ENCODE results near the gene BDH1.

BDH1 gene

DNA sequence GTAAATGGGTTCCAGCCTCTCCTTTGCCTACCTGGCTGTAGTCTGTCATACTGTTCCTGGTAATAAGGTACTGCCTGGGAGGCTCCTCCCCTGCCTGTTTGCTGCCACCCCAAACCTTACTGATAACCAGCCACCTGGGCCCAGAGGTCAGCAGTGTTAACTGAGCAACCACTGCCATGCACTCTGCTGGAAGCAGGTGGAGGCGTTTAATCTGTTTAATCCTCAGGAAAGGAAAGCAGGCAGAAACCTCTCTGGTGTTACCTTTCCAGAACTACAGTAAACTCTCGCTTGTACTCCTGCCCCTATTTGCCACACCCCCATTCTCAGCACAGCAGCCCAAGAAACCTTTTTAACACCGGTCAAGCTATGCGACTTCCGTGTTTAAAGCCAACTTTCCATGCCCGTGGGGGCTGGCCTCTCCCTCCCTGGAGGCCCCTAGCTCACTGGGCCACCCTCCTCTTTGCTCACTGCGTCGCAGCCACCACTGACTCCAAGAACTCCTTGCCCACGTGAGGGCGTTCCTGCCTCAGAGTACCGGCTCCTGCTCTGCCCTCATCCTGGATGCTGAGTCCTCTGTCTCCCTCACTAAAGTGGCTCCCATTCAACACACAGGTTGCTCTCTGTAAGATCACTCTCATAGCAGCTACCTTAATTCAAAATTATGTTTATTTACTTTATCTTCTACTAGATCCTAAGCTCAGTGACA lies 8.3 kb downstream of the BDH1 start:
- DNase-seq, result no peak

DNA sequence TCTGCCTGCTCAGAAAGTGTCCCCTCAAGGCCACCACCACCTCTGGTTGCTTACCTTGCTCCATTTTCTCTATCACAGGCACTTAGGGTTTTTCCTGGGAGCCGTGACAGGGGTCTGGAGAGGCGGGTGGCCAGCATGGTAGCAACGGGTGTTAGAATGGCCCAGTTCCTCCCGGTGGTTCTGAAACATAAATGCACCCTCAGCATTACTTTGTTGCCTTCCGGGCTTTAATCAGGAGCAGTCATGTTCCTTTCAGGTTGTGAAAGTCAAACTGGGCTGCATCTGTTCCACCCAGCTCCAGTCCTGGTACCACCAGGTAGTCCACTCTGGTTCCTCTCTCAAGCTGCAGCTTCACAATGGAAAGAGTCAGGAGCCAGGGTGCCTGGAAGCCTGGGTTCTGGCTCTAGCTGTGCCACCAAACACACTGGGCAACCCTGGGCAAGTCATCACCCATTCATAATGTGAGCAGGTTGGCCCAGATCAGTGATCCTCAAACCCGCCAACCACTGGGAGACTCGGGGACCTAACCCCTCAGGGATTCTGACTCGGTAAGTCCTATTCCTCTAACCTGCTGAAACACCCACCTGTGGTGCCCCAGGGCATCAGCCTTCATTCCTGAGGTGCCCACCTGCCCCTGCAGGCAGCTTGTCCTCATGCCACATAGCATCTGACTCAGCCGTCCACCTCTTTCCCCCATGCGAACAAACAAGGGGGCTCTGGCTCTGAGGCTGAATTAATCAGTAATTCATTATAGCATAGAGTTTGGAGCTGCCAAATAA lies 9.3 kb downstream of the BDH1 start:
- no peak for DNase-seq

DNA sequence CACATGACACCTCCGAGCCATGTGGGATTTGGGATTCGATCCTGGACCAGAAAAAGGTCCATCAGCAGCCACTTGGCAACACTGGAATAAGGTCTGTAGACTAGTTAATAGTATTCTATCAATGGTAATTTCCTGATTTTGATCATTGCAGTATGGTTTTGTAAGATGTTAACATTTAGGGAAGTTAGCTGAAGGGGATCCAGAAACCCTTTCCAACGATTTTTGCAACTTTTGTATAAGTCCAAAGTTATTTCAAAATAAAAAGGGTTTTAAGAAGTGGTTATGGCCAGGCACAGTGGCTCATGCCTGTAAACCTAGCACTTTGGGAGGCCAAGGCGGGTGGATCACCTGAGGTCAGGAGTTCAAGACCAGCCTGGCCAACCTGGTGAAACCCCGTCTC lies 10.2 kb downstream of the BDH1 start:
- DNase-seq, result no peak

DNA sequence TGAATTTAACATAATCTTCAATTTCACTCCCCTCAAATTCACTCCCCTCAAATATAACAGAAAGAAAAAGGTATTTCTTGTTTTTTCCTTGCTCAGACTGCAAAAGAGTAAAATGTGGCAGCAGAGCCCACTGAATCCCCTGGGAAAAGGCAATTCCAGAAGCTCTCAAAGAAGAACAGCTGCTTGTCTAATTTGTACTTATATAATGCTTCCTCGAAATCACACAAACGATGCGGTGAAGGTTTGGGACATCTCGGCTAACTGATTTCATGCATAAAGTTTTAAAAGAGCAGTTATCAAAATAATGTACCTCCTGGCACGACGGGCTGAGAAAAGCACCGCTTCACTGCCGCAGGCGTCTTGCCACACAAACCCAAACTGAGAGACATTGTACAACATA lies 10.7 kb downstream of the BDH1 start:
- no peak for DNase-seq

DNA sequence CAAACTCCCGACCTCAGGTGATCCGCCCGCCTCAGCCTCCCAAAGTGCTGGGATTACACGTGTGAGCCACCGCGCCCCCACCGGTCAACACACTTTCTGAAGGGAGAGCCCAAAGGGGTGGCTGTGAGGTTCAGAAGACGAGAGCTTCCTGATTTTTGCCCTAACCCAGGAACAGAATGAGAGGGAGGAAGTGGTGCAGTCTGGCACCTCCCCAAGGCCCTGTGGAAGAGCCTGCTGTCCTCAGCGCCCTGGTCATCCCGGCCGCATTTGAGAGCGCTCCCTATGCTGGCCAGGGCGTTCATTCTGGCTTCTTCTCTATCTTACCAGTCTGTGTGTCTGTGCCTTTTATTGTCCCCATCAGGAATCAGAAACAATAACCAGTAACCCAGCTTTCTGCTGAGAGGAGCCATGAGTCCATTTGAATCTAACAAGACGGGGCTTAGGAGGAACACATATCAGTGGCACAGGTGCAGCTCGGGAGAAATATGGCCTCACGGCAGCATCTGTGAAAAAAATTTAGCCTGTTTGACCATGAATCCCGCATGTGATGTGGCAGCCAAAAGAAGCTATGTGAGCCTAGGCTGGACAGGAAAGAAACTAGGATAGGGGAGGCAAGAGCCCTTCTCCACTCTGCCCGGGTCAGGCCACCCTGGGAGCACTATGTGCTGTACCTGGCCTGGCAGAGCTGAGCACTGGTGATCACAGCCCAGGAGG lies 12.9 kb downstream of the BDH1 start:
- no peak for DNase-seq

DNA sequence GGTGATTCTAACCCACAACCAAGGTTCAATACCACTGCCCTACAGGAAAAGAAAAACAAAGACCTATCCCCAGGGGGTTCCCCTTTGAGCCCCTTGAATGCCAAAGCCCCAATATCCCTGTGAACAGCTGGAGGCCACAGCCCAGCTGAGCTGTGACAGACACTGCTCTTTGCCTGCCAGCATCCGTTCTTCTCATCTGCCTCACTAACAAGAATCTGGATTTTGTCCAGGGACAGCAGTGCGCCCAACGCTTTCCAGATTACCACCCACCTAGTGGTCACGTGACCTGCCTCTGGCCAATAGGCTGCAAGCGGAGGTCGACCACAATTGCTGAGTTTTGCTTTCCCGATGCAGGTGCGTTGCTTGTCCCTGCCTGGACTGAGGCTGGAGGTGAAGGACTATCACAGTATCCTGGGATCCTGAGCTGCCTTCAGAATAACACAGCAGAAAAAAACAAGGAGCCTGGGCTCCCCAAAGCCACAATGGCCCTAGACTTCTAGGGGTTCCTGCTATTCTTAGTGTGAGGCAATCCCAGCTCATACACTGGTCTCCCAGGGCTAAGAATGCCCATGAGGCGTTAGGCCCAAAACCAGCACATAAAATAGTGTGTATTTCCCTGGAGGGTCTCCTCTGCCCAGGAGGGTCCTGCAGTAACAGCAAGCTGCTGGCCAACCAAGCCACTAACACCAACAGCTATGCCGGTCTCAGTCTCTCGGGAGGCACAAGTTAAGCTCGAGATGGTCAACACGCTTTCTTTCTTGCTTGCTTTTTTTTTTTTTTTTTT lies 13.8 kb downstream of the BDH1 start:
- no peak for DNase-seq

DNA sequence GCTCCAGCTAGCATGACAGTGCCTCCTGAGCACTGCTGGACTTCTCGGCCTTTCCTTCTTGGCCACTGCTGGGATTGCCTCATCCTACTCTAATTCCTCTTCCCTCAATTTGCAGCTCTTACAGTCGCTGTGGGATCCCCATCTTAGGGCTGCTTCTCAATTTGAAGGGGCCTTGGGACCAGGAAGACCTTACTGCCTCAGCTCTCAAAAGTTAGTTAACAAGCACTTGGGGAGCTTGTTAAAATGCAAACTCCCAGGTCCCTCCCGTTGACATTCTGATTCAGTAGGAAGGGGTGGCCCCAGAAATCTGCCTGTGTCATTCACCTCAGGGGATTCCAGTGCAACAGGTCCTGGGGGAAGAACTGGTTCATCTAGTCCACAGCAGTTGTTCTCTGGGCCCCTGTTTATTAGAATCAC lies 14.8 kb downstream of the BDH1 start:
- no peak for DNase-seq

DNA sequence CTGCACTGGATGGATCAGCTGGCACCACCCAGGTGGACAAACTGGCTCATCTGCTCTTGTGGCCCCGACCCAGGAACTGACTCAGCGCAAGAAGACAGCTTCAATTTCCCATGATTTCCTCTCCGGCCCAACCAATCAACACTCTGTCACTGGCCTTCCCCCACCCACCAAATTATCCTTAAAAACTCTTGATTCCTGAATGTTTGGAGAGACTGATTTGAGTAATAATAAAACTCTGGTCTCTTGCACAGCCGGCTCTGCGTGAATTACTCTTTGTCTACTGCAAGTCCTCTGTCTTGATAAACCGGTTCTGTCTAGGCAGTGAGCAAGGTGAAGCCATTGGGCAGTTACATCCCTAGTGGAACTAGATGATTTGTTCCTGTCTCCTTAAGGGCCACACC lies 16.1 kb downstream of the BDH1 start:
- DNase-seq, result no peak

DNA sequence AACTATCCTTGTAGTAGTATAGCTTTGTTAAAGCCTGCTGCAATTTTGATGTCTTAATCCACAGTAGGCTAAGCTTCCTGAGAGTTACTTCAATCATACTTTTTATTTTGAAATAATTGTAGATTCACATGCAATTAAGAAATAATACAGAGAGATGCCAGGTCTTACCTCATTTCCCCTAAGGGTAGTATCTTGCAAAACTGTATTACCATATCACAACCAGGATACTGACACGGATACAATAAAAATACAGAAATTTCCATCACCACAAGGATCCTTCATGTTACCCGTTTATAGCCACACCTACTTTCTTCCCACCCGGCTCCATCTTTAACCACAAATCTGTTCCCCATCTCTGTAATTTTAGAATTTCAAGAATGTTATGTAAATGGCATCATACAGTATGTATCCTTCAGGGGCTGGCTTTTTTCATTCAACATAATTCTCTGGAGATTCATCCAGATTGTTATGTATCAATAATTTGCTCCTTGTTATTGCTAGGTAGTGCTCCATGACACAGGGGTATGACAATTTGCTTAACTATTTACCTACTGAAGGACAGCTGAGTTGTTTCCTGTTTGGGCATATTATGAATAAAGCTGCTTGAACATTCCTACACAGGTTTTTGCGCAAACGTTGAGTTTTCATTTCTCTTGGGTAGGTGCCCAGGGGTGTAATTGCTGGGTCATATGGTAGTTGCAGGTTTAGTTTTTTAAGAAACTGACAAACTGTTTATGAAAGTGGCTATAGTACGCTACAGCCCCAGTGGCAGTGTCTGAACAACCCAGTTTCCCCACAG lies 21.6 kb downstream of the BDH1 start:
- DNase-seq, result no peak

DNA sequence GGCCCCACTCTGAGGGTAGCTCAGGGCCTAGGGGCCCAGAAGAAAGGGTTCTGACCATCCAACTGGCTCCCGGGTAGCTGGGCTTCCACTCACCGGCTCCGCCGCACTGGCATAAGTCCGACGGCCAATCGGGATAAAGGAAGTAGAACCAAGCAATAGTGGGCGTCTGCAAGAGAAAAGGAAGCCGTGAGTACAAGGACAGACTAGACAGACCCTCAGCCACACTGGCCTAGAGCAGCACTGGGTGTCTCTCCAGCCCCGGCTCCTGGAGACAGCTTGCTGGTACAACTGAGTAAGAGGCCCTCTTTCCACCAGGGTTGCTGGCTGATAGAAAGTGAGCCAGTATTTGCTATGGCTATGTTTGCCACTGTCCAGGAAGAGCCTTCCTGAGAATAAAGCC lies 22.4 kb downstream of the BDH1 start:
- DNase-seq, result no peak

DNA sequence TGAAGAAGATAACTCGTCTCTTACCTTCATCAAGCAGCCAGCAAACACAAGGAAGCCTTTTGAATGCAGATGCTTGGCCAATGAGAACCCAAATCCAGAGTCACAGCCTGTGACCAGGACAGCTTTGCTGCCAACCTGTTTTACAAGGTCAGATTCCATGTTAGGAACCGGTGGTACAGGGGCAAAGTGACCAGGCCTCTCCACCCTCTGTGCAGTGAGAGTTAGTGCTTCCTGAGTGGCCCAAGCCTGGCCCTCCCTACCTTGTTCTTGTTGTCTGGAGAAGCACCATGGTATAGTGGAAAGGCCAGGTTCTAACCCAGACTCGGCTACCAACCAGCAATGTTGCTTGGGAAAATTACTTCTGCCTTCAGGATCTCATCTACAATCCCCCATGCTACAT lies 23.4 kb downstream of the BDH1 start:
- DNase-seq, result no peak

DNA sequence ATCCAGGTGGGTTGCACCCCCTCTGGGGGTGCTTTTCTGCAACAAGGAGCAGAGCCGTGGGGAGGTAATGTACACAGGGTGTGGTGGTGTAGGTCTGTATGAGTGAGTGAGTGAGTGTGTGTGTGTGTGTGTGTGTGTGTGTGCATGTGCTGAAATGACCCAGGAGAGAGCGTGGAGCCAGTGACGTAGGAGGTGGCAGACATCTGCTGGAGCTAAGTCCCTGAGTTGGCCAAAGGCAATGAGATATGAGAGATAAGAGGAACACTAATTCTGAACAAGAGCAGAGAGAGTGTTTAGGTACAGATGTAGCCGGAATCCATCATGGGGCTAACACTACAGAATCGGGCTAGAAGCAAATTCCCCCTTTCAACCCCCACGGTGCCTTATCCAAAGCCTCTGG lies 27.6 kb downstream of the BDH1 start:
- DNase-seq, result no peak

DNA sequence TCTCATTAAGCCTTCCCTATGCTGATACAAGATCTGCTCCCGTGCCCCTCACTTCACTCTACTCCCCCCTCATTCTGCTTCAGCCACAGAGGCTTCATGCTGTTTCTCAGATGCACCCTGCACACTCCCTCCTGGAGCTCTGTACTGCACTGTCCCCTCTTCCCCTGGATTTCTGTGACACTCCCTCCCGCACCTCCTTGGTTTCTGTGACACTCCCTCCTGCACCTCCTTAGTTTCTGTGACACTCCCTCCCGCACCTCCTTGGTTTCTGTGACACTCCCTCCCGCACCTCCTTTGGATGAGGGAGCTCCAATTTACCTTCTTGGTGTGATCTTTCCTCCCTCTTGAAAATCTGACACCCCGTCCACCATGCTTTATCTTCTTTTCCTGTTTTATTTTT lies 28.2 kb downstream of the BDH1 start:
- no peak for DNase-seq

DNA sequence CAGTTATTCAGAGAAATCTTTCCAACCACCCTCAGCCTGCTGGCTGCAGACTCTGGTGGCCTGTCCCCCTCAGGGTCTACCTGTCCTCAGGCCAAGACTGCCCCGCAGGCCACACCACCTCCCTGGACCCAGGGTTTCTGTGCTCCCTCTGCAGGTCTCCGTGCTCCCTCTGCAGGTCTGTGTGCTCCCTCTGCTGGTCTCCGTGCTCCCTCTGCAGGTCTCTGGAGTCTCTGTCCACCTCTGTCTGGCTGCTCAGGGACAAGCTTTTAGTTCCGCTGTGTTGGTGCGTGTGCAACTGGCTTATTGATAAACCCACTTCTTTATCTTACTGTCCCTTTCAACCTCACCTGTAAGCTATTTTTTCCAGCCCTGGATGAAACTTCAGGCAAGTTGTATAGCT lies 30.1 kb downstream of the BDH1 start:
- no peak for DNase-seq

DNA sequence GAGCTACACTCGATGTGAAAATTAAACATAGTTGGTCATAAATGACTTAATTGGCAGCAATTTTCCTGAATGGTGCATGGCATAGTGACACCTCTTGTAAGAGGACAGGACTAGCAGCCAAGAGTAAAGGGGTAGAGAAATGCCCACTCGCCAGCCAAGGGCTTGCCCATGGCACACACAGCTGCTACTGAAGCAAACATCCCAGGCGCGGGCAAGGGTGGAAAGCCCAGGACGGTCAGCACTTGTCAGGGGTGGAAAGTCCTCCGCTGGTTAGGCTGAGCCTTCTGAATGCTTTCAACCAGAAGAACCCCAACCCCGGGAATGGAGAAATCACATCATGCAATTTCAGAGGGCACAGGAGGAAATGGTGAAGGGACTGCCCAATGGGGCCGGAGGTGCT lies 31.6 kb downstream of the BDH1 start:
- no peak for DNase-seq

DNA sequence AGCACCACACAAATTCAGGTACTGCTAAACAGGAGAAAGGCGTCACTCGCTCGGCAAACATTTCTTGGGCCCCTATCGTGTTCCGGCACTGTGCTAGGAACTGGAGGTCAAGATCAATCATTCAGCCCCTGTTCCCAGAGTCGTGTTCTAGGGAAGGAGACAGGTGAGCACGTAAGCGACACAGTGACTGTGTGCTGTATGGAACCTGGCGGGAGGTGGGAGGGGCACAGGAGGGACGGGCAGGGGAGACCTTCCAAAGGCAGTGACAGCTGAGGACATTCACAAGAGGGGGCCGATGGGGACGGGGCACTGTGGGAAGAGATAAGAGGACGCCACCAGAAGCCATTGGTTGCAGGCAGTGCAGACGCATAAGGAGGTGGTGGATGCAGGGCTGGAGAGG lies 32.2 kb downstream of the BDH1 start:
- no peak for DNase-seq

DNA sequence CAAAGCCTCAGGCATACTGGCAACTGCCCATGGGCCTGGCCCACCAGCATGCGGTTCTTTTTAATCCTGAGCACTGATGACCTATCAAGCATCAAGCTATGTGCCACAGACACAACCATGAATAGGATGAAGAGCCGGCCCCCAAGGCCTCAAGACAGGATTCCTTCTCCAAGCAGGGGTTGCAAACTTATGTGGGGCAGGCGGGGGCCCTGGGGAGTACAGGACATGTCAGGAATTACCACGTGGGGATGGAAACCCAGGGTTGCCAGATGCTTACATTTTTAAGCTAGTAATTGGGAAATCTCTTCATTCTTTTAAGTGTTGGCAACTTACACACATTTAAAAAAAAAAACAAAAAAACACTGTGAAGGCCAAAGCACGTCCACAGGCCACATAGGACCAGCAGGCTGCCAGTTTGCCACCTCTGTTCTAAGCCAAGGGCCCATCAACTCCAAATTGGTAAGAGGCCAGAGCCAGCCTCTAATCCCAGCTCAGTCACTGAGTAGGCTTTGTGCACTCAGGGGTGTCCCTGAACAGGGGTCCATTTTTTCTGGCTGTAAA lies 32.8 kb downstream of the BDH1 start:
- DNase-seq, result no peak

DNA sequence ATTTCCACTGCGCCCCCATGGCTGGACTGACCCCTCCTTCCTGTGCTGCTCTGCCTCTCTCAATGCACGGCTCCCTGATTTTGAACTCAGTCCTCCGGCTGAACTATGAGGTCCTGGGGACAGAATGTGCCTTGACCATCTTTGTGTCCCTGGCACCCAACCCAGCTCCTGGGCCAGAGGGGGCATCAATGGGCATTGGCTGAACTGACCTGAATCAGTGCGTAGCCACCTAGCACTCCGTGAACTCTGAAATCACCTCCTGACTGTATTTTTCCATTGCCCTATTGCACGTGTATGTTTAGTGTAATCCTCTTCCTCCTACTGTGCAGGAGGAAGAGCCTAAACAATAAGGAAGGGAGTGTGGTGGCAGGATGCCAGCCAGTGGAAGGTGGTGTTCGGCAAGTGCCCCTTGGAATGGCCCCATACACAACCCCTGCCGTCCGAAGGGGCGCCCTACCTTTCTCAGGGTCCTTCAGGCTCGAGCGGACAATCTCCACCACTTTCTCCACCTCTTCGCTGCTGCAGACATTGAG lies 33.5 kb downstream of the BDH1 start:
- no peak for DNase-seq

DNA sequence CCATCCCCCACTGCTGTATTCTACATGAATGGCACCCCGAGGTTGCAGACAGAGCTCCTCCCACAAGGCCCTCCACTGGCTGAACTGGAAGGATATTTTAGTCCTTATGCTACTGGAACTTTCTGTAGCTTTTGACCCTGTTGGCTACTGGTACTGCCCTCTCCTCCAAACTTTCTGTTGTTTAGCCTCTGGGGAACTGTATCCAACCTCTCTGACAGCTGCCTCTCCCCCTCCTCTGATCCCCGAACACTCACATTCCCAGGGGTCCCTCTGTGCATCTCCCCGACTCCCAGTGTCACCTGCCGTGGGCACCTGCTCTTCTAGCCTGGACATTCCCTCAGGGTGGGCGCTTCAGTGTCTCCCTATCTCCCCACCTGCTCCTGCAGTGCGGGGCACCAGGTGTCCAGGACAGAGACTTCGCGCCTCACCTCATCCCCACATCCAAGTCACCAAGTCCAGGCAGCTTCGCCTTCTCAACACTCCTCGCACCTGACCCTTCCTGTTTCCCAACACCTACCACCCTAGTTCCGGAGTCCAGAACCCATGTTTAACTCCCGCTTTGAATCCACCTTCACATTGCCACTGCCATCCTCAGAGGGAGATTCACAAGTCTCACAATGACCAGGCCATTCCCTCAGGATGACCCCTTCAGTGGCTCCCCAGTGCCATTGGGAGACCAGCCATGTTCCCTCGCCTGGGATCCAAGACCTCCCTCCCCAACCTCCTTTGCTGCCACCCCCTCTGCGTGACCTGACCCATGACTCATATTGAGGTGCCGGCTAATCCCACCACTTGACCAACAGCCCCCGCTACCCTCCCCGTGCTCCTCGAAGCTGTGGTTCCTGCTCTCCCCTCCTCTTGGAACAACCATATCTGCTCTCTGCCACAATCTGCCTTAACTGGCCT lies 34.2 kb downstream of the BDH1 start:
- no peak for DNase-seq
